Peyer's patch (tissue), 4 donors: ENCODE results near the gene HLA-DOB.

Experiments used
- CTCF ChIP-seq, 6 experiments: fragments of 450-650 bp in 4 of 6; fragments of 200-600 bp in 2 of 6; sonication (generic) in 1 of 6; IDR thresholded peaks; one replicate each; pipeline ENCODE4 v1.5.1; 2017 to 2019; ENCODE audit warnings: antibody characterized with exemption in 6 of 6, mild to moderate bottlenecking in 3 of 6, moderate library complexity in 1 of 6
- POLR2A ChIP-seq, 2 donors: fragments of 450-650 bp; IDR thresholded peaks; one replicate each; pipeline ENCODE4 v1.5.1; 2017; ENCODE audit warnings: antibody characterized with exemption in 2 of 2, mild to moderate bottlenecking in 2 of 2, moderate library complexity in 2 of 2

- TF ChIP-seq CTCF (IDR thresholded peaks at IDR 0.05) (no peak), POLR2A (IDR thresholded peaks at IDR 0.05) (no peak)
Measured at GRCh38 chr6:32847795-32848194, 31.0 kb upstream of the HLA-DOB start.
